ENCODE measurements around the gene SMC1B.
"Not testable (repeated sequence)": the region's sequence is repeated elsewhere in the genome, so short reads cannot be mapped to it uniquely, and the experiment has no call there.

Gene SMC1B

GRCh38 chr22:45296628-45297297 lies 116.6 kb downstream of the SMC1B start:
- DNase-seq (ENCODE audit: low spot score), result no peak

DNA sequence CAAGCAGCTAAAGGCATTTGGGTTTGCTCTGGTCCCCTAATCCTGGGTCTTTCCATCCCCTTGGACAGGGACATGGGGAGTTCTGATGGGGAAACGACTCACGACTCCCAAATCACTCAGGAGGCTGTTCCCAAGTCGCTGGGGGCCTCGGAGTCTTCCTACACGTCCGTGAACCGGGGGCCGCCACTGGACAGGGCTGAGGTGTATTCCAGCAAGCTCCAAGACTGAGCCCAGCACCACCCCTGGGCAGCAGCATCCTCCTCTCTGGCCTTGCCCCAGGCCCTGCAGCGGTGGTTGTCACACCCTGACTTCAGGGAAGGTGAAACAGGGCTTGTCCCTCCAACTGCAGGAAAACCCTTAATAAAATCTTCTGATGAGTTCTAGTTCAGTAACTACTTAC lies 117.9 kb downstream of the SMC1B start:
- no peak for DNase-seq (ENCODE audit: low spot score)

DNA sequence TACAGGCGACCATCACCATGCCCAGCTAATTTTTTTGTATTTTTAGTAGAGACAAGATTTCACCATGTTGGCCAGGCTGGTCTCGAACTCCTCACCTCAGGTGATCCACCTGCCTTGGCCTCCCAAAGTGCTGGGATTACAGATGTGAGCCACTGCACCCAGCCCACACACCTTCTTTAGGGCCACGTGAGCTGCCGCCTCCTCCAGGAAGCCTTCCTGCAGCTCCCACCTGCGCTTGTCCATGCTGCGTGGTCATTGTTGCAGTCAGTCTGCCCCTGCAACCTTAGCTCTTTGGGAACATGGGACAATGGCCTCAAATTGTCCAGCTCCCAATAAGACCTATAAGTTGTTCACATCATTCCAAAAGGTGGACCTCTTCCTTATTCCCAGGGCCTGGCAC lies 118.4 kb downstream of the SMC1B start:
- DNase-seq (ENCODE audit: low spot score), result not testable (repeated sequence)

Measured in left forelimb (tissue), 1 donor.